ENCODE results near the gene OGFR.
"Not testable (repeated sequence)": the region's sequence is repeated elsewhere in the genome, so short reads cannot be mapped to it uniquely, and the experiment has no call there.

Gene OGFR

DNA sequence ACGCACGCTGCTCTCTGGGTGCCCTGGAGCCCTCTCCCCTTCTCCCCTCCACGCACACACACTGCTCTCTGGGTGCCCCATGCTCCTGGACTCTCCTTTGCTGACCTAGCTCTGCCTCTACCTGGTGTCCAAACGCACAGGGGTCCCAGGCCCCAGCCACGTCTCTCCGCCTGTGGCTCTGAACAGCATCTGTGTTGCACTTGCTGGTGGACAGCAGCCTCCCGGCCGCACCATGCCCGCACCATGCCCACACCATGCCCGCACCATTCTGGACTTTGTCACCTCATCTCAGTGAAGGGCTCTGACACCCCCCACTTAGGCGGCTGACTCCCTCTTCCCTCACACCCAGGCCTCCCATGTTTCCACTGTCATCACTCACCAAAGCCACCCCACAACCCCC, 35.2 kb downstream of the OGFR start:
- no peak for DNase-seq (ENCODE audit: low read depth)

DNA sequence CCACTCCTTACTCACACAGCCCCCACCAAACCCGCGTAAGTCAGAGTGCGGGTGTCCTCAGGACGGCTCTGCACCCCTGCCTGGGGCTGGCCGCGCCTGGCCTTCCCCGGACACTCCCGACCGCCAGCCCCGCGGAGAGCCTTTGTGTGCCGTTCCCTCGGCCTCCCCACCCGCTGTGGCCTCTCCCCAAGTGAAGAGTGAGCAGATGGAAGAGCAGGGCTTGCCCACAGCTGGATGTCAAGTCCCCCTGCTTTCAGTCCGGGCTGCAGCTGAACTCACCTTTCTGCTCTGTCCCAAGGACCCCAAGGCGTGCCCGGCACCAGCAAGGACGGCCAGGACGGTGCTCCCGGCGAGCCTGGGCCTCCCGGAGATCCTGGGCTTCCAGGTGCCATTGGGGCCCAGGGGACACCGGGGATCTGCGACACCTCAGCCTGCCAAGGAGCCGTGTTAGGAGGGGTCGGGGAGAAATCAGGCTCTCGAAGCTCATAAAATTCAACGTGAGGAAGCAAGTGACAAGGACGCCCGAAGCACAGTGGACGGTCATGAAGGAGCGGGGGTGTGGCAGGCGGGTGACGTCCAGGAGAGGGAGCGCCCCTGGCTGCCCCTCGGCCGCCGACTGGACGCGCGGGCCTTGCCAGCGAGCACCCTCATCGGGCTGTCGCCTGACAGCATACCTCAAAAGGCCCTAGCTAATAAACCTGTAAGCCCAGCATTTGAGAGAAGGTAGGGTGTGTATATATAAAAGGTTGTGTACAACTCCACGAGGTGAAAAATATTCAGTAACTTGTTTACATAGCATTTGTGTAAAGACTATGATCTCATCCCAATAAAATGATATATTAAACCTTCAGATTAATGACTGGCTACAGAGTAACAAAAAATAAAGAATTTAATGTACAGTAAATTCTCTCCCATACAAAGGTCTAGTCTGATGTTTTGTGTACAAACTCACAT, 35.9 kb downstream of the OGFR start:
- DNase-seq (ENCODE audit: low read depth): no peak

DNA sequence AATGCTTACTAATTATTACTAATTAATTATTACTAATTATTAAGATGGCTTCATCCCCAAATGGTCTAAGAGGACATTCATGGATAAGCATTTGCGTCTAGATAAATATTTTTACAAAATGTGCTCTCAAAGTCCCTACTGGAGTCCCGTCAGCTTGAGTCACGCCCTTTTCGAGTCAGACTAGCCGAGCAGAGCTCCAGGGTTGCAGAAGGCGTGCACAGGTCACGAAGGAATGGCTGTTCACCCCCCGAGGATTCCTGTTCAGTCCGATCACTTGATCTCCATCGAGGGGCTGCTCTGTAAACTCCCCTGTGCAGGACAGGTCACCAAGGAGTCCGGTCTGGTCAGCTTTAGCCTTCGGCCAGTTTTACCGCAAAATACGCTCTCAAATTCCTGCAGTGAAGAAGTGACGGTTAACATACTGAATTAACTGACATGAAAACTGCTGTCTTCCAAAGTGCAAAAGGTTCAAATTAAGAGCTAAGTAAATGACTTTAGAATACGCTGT, 37.1 kb downstream of the OGFR start:
- DNase-seq (ENCODE audit: low read depth): no peak

DNA sequence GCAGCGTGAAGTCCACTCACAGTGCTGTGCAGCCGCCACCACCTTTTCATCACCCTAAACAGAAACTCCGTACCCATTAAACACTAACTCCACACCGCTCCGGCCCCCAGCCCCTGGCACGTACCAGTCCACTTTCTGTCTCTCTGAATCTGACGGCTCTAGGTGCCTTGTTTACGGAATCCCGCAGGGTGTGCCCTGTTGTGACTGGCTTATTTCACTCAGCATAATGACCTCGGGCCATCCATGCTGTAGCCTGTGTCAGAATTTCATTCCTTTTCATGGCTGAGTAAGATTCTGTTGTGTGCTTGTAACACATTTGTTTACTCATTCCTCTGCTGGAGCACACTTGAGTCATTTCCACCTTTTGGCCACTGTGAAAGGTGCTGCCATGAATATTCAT, 39.0 kb downstream of the OGFR start:
- no peak for DNase-seq (ENCODE audit: low read depth)

DNA sequence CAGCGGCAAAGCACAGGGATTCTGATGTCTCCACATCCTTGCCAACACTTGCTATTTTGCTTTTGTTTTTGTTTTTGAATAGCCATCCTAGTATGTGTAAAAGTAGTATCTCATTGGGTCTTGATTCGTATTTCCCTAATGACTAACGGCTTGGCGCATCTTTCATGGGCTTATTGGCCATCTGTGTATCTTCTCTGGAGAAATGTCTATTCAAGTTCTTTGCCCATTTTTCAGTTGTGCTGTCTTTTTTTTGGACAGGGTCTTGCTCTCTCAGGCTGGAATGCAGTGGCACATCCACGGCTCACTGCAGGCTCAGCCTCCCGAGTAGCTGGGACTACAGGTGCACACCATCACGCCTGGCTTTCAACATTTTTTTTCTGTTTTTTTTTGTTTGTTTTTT, 39.5 kb downstream of the OGFR start:
- DNase-seq (ENCODE audit: low read depth): no peak

DNA sequence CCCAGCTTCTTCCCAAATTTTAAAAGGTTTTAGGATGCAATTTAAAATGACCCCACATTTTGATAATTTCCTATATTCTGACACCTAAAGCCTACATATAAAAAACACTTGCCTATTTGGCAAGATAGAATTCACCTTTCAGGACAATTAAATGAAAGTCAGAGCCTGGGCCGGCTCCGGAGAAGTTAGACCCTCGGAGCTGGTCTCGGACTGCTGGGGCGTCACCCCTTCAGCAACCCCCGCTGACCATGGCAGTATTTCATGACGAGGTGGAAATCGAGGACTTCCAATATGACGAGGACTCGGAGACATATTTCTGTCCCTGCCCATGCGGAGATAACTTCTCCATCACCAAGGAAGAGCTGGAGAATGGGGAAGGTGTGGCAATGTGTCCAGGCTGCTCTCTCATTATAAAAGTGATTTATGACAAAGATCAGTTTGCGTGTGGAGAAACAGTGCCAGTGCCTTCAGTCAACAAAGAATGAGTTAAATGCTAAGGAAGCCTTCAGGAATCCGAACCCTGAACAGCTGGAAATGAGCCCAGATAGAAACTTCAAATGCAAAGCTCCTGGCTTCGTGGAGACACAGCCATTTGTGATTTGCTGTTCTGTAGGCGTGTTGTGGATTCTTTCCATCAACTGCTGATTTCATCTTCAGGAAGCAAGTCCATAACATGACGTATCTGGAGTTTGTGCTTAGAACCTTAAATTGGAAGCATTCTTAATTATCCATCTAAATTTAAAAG, 41.0 kb downstream of the OGFR start:
- DNase-seq (ENCODE audit: low read depth): no peak

DNA sequence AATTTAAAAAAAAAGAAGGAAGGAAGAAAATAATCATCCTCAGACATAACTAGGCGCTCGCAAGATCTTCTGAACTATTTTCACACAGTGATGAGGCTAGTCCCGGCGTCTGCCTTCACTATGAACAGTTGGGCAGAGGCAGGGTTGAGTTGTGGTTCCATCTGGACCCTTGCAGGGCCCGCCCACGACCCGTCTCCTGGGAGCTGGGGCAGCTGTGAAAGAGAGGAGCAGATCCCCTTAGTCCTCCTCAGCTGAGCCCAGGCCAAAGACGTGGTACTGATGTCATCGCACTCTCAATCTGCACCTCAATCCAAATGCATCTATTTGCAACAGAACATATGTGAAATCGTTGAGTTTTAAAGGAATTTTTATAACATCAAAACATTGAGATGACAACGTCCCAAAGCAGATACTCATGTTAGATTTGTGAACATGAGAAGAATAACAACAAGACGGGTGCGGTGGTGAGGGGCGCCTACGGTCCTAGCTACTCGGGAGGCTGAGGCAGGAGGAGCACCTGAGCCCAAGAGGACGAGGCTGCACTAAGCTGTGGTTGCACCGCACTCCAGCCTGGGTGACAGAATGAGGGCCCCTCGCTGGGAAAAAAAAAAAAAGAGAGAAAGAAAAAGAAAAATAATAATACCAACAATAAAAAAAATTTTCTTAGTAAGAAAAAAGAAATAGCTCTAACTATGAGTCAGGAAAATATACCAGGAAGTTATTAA, 41.7 kb downstream of the OGFR start:
- DNase-seq (ENCODE audit: low read depth): no peak

DNA sequence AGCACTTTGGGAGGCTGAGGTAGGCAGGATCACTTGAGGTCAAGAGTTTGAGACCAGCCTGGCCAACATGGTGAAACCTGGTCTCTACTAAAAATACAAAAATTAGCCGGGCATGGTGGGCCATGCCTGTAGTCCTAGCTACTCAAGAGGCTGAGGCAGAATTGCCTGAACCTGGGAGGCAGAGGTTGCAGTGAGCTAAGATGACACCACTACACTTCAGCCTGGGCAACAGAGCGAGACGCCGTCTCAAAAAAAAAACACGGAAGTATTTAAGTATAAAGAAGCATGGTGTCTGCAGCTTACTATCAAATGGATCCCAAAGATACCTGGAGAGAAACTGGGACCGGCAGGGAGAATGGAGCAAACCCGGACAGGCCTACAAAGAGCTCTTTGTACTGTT, 44.3 kb downstream of the OGFR start:
- not testable (repeated sequence) for DNase-seq (ENCODE audit: low read depth)

DNA sequence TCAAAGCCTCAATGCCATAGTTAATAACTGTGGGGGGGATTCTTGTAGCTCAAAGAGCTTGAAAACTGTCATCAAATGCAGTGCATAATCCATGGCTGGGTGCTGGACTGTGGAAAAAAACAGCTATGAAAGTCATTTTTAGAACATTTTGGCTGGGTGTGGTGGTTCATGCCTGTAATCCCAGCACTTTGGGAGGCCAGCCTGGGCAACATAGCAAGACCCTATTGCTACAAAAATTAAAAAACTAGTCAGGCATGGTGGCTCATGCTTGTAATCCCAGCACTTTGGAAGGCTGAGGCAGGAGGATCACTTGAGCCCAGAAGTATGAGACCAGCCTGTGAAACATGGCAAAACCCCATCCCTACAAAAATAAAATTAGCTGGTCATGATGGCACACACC, 44.8 kb downstream of the OGFR start:
- DNase-seq (ENCODE audit: low read depth): no peak

DNA sequence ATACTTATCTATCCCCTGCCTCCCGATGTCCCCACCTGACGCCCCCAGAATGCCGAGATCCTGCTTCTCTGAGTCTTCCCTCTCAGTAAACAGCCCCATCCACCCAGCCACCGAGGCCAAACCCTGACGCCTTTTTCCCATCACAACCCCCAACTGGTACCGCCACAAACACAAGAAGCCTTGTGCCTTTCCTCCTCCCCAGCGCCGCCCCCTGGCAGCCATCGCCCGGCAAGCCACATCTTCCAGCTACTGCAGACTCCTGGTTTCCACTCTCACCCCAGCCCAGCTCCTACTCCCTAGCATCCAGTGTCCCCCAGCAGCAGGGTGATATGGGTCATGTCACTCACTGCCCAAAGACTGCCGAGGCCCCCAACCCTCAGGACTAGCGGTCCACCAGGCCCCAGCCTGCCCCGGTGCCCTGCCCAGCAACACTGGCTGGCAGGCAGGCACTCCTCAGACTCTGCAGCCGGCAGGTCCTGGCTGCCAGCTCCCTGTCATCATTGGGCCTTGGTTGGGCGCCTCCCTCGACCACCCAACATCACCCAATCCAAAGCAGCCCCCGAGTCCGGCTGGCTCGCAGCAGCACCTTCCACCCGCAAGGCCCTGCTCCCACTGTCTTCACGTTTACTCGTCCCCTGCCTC, 45.8 kb downstream of the OGFR start:
- no peak for DNase-seq (ENCODE audit: low read depth)

DNA sequence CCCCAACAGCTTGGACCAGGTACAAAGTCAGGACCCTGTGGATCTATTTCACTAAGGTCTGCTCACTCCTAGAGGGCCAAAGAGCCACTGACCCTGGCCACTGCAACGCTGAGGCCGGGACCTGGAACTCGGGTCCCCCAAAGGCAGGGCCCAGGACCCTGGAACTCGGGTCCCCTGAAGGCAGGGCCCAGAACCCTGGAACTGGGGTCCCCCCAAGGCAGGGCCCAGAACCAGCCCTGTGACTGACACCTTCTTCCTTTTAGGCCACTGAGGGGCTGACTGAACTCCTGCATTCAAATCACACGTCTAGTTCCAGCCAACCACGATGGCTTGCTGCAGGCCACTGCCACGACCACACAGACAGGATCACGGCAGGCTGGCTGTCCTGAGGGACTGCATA, 47.6 kb downstream of the OGFR start:
- no peak for DNase-seq (ENCODE audit: low read depth)

DNA sequence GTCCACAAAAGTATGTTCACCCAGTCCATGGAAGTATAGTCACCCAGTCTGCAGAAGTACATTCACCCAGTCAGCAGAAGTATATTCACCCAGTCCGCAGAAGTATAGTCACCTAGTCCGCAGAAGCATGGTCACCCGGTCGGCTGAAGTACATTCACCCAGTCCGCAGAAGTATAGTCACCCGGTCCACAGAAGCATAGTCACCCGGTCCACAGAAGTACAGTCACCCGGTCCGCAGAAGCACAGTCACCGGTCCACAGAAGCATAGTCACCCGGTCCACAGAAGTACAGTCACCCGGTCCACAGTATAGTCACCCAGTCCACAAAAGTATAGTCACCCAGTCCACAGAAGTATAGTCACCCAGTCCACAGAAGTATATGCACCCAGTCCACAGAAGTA, 48.2 kb downstream of the OGFR start:
- DNase-seq (ENCODE audit: low read depth): no peak

DNA sequence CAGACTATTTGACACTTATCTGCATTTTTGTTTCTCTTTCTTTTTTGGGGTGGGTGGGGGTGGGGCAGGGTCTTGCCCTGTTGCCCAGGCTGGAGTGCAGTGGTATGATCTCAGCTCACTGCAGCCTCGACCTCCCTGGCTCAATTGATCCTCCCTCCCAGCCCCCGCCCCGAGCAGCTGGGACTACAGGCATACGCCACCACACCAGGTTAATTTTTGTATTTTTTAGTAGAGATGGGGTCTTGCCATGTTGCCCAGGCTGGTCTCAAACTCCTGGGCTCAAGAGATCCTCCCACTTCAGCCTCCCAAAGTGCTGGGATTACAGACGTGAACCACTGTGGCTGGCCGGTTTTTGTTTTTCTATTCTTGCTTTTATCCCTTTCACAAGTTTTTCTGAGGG, 48.7 kb downstream of the OGFR start:
- DNase-seq (ENCODE audit: low read depth): not testable (repeated sequence)

DNA sequence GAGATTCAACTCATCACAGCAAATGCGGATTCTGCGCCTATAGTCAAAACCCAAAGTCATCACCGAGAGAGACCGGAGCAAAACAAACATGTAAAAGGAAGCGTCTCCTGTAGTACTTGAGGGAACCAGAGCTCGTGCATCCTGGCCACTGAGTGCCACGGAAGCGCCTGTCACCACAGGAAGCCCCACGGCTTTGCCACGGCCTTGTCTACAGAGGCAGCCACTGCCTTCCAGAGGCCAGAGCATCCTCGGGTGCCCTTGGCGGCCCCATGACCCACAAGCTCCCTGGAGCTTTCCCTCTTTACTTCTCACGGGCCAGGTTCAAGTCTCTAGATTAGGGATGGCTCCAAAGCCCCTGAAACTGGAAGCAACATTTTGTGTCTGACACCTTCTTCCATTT, 49.5 kb downstream of the OGFR start:
- no peak for DNase-seq (ENCODE audit: low read depth)

DNA sequence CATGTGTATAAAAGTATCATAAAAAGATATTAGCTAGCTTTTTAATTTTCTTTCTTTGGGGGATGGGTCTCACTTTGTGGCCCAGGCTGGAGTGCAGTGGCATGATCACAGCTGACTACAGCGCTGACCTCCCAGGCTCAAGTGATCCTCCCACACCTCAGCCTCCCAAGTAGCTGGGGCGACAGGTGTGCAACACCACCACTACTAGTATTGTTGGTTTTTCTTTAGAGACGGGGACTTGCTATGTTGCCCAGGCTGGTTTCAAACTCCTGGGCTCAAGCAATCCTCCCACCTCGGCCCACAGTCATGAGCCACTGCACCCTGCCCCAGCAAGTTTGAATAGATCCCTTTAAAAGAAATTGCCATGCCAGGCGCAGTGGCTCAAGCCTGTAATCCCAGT, 50.5 kb downstream of the OGFR start:
- no peak for DNase-seq (ENCODE audit: low read depth)

DNA sequence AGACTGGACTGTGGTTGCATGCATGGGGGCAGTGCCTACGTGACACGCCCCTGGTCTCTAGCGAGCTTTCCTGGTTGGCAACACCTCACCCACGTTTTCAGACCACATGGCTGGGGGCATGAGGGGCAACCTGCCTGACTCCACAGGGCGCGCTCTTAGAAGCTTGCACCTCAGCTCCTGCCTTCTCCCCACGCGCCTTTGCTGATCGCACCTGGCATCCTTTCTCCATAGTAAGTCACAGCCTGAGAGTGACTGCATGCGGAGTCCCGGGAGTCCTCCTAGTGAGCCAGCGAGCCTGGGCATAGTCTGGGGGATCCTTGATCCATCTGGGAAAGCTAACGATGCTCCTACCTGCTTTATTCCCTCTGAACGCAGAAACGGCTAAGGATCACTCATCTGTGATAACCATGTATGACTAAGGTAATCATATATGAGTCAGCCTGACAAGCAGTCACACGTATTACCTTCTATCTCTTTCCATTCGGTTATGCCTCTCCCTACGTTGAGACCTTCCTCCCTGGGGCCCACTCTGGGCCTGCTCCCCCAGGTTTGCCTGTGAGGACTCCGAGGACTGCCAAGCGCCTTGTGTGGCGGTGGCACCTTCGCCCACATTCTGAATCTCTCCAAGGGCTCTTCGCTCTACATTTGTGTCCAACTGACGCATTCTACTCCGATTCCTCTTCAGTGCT, 52.4 kb downstream of the OGFR start:
- DNase-seq (ENCODE audit: low read depth): no peak

DNA sequence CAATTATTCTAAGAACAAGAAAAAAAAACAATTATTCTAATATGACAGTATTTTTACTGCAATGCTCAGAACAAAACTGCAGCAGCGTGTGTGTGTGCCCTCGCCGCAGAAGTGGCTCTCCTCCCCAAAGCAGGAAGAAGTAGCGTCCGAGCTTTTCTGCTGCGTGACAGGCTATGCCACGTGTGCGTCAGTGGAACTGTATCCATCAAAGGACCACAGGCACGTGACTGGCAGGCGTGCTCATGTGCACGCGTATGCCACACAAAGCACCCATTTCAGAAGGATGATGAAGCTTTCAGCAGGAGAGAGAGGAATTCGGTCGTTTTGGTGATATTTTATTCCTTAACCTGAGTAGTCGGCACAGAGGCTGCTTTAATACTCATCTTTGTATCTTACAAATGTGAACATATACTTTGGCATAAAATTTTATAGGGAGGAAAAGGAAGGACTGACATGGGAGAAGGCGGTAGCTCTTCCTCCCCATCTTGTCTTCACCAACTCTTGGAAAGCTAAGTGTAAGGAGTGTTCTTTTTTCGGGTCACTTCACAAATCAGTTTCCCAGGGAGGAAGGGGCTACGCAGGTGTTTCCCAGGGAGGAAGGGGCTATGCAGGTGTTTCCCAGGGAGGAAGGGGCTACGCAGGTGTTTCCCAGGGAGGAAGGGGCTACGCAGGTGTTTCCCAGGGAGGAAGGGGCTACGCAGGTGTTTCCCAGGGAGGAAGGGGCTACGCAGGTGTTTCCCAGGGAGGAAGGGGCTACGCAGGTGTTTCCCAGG, 53.6 kb downstream of the OGFR start:
- DNase-seq (ENCODE audit: low read depth): no peak

DNA sequence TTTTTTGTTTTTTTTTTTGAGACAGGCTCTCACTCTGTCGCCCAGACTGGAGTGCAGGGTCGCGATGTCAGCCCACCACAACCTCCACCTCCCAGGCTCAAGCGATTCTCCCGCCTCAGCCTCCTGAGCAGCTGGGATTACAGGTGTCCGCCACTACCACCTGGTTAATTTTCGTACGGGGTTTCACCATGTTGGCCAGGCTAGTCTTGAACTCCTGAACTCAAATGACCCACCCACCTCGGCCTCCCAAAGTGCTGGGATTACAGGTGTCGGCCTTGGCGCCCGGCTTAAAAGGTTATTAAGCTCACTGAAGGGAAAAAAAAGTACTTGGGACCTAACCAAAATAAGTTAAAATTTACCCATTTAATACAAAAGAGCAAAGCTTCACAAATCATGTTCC, 55.1 kb downstream of the OGFR start:
- no peak for DNase-seq (ENCODE audit: low read depth)

DNA sequence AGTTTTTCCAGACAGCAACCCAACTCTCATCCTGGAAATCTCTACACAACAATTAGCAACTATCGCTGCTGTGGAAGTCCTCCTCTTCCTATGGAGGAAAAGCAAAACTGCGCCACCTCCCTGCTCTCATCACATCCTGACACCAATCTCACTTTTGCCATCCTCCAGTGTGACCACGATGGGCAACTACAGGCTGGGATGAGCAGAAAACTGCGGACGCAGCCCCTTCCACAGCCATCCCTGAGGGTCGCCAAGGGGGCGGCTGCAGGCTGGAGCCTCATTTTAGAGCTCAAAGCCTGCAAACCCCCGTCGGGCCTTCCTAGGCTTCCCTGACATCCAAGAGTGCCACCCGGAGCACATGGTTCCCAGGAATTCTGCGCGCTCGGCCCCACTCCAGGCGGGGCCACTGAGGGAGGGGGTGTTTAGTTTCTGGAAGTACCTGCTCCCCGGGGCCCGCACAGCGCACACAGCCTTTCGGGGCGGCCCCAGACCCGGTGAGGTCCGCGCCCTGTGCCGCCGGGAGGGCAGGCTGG, 55.8 kb downstream of the OGFR start:
- no peak for DNase-seq (ENCODE audit: low read depth)

DNA sequence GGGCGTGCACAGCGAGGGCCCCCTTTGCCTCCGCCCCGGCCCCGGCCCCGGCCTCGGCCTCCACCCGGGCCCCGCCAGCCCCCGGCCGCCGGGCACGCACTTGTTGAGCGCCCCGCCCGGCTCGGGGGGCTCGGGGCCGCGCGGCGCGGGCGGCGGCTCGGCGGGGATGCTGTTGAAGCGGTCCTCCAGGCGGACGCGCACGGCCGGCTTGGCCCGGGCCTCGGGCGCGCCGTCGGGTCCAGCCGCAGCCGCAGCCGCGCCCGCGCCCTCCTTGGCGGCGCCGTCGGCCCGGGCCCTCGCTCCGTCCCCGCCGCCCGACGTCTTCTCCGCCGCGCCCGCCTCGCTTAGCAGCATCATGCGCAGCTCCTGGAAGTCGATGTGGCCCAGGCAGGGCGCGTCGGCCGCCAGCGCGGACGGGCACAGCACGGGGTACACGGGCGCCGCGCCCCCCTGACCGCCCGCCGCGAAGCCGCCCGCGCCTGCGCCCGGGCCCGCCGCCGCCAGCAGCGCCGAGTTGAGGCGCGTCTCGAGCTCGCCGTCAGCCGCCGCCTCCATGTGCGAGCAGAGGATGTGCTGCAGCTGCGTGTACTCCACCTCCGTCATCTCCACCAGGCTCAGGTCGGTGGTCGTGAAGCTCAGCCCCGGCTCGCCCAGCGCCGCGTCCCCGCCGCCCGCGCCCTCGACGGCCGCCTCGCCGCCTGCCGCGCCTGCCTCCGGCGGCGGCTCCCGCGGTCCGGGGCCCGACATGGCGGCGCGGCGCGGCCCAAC, 56.5 kb downstream of the OGFR start:
- DNase-seq (ENCODE audit: low read depth): peak; percentile 10

Data from stimulated activated CD8-positive, alpha-beta memory T cell treated with anti-CD3 and anti-CD28 coated beads, Interleukin-7, amount 100 ng/mL, for 24 hours (primary cell).